Astrocyte (in vitro differentiated cells and primary cell): Measurements from ENCODE around the gene CNTNAP2. TPM values are rescaled to one million over a fixed set of nuclear protein-coding genes. Genes with fewer than 3 reads are reported as not detected.

Experiments
- DNase-seq: peaks from one replicate; pipeline ENCODE4 v3.0.0-alpha.2; 2010; ENCODE audit warnings: low read depth
- FAIRE-seq: peaks from 2 replicates; lab custom pipeline; 2011; peaks lifted over from hg19 to GRCh38; lab: Jason Lieb, UNC
- H2AFZ ChIP-seq: 2 replicates; pipeline ENCODE4 v1.6.0; 2012; ENCODE audit warnings: low read depth, low read length, inconsistent platforms
- H3K27ac ChIP-seq: 2 replicates; pipeline ENCODE4 v1.5.1; 2011; ENCODE audit warnings: low read depth, low read length, inconsistent platforms
- H3K27me3 ChIP-seq: 2 replicates; pipeline ENCODE4 v1.6.0; 2011; ENCODE audit warnings: low read length, inconsistent platforms; ENCODE audit not compliant: insufficient read depth
- H3K36me3 ChIP-seq: 2 replicates; pipeline ENCODE4 v1.5.1; 2011; ENCODE audit warnings: low read length, inconsistent platforms; ENCODE audit not compliant: insufficient read depth
- H3K4me1 ChIP-seq: 2 replicates; pipeline ENCODE4 v1.5.1; 2011; ENCODE audit warnings: low read length, inconsistent platforms; ENCODE audit not compliant: insufficient read depth
- H3K4me2 ChIP-seq: 2 replicates; pipeline ENCODE4 v1.6.0; 2012; ENCODE audit warnings: low read length, inconsistent platforms
- H3K4me3 ChIP-seq: 2 replicates; pipeline ENCODE4 v1.5.1; 2011; ENCODE audit warnings: low read depth, mild to moderate bottlenecking, low read length, inconsistent platforms; ENCODE audit not compliant: insufficient read depth
- H3K79me2 ChIP-seq: 2 replicates; pipeline ENCODE4 v1.6.0; 2012; ENCODE audit warnings: mild to moderate bottlenecking, low read length, inconsistent platforms; ENCODE audit not compliant: insufficient read depth
- H3K9ac ChIP-seq: 2 replicates; pipeline ENCODE4 v1.6.0; 2012; ENCODE audit warnings: mild to moderate bottlenecking, low read length, inconsistent platforms
- H3K9me3 ChIP-seq: 2 replicates; pipeline ENCODE4 v1.5.1; 2012; ENCODE audit warnings: low read depth, mild to moderate bottlenecking, low read length, inconsistent platforms; ENCODE audit not compliant: insufficient read depth
- H4K20me1 ChIP-seq: 2 replicates; pipeline ENCODE4 v1.6.0; 2012; ENCODE audit warnings: low read length, inconsistent platforms; ENCODE audit not compliant: insufficient read depth
- H3K27ac Mint-ChIP-seq: one replicate; pipeline ENCODE4 v1.8.0; 2021; ENCODE audit warnings: mild to moderate bottlenecking, mixed read lengths; ENCODE audit not compliant: unreplicated experiment
- H3K27me3 Mint-ChIP-seq: one replicate; pipeline ENCODE4 v1.8.0; 2021; ENCODE audit warnings: low read depth, mixed read lengths; ENCODE audit not compliant: unreplicated experiment
- H3K36me3 Mint-ChIP-seq: one replicate; pipeline ENCODE4 v1.8.0; 2021; ENCODE audit warnings: low read depth, mixed read lengths; ENCODE audit not compliant: unreplicated experiment
- H3K4me1 Mint-ChIP-seq: one replicate; pipeline ENCODE4 v1.8.0; 2021; ENCODE audit warnings: low read depth, mixed read lengths; ENCODE audit not compliant: unreplicated experiment
- H3K4me3 Mint-ChIP-seq: one replicate; pipeline ENCODE4 v1.8.0; 2021; ENCODE audit warnings: mild to moderate bottlenecking, moderate library complexity, mixed read lengths; ENCODE audit not compliant: unreplicated experiment
- H3K9me3 Mint-ChIP-seq: one replicate; pipeline ENCODE4 v1.8.0; 2021; ENCODE audit warnings: mild to moderate bottlenecking, mixed read lengths; ENCODE audit not compliant: unreplicated experiment
- CTCF ChIP-seq: IDR thresholded peaks from 2 replicates; pipeline ENCODE4 v1.5.1; 2011; ENCODE audit warnings: low read depth, mild to moderate bottlenecking, inconsistent platforms, low read length, moderate library complexity; ENCODE audit not compliant: insufficient read depth
- EZH2 ChIP-seq: IDR thresholded peaks from 2 replicates; pipeline ENCODE4 v1.6.1; 2012; ENCODE audit warnings: mild to moderate bottlenecking, low read length, inconsistent platforms; ENCODE audit not compliant: insufficient read depth
- total RNA-seq: library from RNA; stranded (reverse); gene quantifications from 2 replicates; pipeline ENCODE4 v1.2.1, GENCODE V29; 2021

Gene CNTNAP2
- total RNA-seq, 1 donor from 2014 or later = 20.0 TPM

GRCh38 chr7:147635288-147635687 lies 1518.7 kb downstream of the CNTNAP2 start:
- Mint-ChIP-seq H3K4me3 (no peak overlapping the region), H3K9me3 (no peaks in the 10 kb centered on the region), H3K4me1 (no peaks in the 10 kb centered on the region), H3K36me3 (no peaks in the 10 kb centered on the region), H3K27ac (no peak overlapping the region), H3K27me3 (peaks cover 3% of the 10 kb centered on the region)
- Histone ChIP-seq H3K4me3 (no peak overlapping the region), H3K4me1 (no peaks in the 10 kb centered on the region), H3K36me3 (no peaks in the 10 kb centered on the region), H3K9ac (no peak overlapping the region), H3K9me3 (no peaks in the 10 kb centered on the region), H3K4me2 (no peak overlapping the region), H3K27ac (no peak overlapping the region), H3K27me3 (no peaks in the 10 kb centered on the region), H3K79me2 (no peaks in the 10 kb centered on the region), H2AFZ (no peak overlapping the region), H4K20me1 (no peaks in the 10 kb centered on the region)
- no peak for DNase-seq
- FAIRE-seq = no peak
- TF ChIP-seq CTCF = no peak
- no peak for TF ChIP-seq EZH2

- no peak overlapping the region for H3K4me3 ChIP-seq
- no peak overlapping the region for H3K4me2 ChIP-seq
- DNase-seq (no peak), FAIRE-seq (no peak)
- H4K20me1 ChIP-seq = no peaks in the 10 kb centered on the region
- H3K9ac ChIP-seq = no peak overlapping the region
- H2AFZ ChIP-seq = no peak overlapping the region
- Mint-ChIP-seq H3K9me3 (no peaks in the 10 kb centered on the region), H3K36me3 (no peaks in the 10 kb centered on the region), H3K27me3 (peaks cover 3% of the 10 kb centered on the region), H3K4me3 (no peak overlapping the region), H3K27ac (no peak overlapping the region), H3K4me1 (no peaks in the 10 kb centered on the region)
- H3K36me3 ChIP-seq = no peaks in the 10 kb centered on the region
- TF ChIP-seq EZH2 (no peak), CTCF (no peak)
- H3K79me2 ChIP-seq = no peaks in the 10 kb centered on the region
- H3K9me3 ChIP-seq = no peaks in the 10 kb centered on the region
- H3K27ac ChIP-seq = no peak overlapping the region
- no peaks in the 10 kb centered on the region for H3K27me3 ChIP-seq
- H3K4me1 ChIP-seq = no peaks in the 10 kb centered on the region
Measured at GRCh38 chr7:147636553-147636952, 1520.0 kb downstream of the CNTNAP2 start.

GRCh38 chr7:147638566-147638965 lies 1522.0 kb downstream of the CNTNAP2 start:
- FAIRE-seq = no peak
- Histone ChIP-seq H2AFZ (no peak overlapping the region), H3K4me2 (no peak overlapping the region), H3K79me2 (no peaks in the 10 kb centered on the region), H4K20me1 (no peaks in the 10 kb centered on the region), H3K4me3 (no peak overlapping the region), H3K27me3 (no peaks in the 10 kb centered on the region), H3K9me3 (no peaks in the 10 kb centered on the region), H3K36me3 (no peaks in the 10 kb centered on the region), H3K9ac (no peak overlapping the region), H3K27ac (no peak overlapping the region), H3K4me1 (no peaks in the 10 kb centered on the region)
- H3K27ac Mint-ChIP-seq = no peak overlapping the region
- TF ChIP-seq EZH2 (no peak), CTCF (no peak)
- H3K27me3 Mint-ChIP-seq = peaks cover 3% of the 10 kb centered on the region
- no peak for DNase-seq
- H3K4me1 Mint-ChIP-seq = no peaks in the 10 kb centered on the region
- no peaks in the 10 kb centered on the region for H3K9me3 Mint-ChIP-seq
- no peak overlapping the region for H3K4me3 Mint-ChIP-seq
- H3K36me3 Mint-ChIP-seq = no peaks in the 10 kb centered on the region
